ENCODE data around the gene PLCG1.

GRCh38 chr20:41219824-41220223, 82.5 kb downstream of the PLCG1 start:
- TF ChIP-seq CTCF (IDR thresholded peaks at IDR 0.05; ENCODE audit: extremely low read depth in 1 of 2, insufficient read depth in 1 of 2, low read depth in 1 of 2, low read length in 2 of 2) (no peak), EZH2 (IDR thresholded peaks at IDR 0.05; ENCODE audit: borderline replicate concordance, low read depth, low read length, severe bottlenecking) (no peak), POLR2AphosphoS5 (IDR thresholded peaks at IDR 0.05; ENCODE audit: insufficient read depth, low read depth, low read length) (no peak), MAX (IDR thresholded peaks at IDR 0.05; ENCODE audit: insufficient read depth, insufficient read length) (no peak)

All from endothelial cell of umbilical vein (primary cell).